ENCODE results near the gene CHRDL1.
"Not testable (repeated sequence)": the region's sequence is repeated elsewhere in the genome, so short reads cannot be mapped to it uniquely, and the experiment has no call there.

The CHRDL1 gene, protein sequence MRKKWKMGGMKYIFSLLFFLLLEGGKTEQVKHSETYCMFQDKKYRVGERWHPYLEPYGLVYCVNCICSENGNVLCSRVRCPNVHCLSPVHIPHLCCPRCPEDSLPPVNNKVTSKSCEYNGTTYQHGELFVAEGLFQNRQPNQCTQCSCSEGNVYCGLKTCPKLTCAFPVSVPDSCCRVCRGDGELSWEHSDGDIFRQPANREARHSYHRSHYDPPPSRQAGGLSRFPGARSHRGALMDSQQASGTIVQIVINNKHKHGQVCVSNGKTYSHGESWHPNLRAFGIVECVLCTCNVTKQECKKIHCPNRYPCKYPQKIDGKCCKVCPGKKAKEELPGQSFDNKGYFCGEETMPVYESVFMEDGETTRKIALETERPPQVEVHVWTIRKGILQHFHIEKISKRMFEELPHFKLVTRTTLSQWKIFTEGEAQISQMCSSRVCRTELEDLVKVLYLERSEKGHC

DNA sequence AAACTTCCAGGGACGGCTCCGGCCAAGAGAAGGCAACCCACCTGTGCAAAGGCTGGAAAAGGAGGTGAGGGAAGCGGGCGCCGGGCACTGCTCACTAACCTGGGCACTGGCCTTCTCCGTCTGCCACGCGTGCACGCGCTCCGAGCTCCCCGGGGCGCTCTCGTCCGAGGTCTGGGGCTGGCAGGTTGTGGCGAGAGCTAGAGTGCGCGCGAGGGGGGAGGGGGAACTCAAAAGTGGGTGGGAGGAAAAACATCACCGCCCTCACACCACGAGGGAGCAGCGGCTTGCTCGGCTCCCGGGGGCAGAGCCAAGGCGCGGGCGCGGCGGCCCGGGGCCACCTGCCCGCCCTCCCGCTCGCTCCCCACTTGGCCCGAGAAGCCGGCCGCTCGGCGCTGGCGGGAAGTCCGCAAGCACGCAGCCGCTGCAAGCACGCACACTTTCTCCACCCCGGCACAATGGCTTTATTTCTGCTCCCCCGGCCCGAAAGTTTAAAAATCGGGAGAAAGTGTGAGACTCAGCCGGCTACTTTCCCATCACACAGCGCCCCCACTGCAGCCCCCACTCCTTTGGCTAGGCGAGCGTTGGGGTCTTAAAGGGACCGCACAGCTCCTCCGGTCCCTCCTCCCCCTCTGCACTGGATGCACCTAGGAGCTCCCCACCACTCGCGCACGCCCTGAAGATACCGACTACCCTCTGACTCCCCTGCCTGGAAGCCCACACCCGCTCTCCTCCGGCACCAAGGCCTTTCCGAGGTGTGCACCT lies at the start of gene CHRDL1:
CHRDL1 (minus strand) TSS at position 173 of the 762 bp plus-strand sequence. CDS start 3,636 bp downstream, outside the sequence.
- no peak for DNase-seq (ENCODE audit: low spot score)

DNA sequence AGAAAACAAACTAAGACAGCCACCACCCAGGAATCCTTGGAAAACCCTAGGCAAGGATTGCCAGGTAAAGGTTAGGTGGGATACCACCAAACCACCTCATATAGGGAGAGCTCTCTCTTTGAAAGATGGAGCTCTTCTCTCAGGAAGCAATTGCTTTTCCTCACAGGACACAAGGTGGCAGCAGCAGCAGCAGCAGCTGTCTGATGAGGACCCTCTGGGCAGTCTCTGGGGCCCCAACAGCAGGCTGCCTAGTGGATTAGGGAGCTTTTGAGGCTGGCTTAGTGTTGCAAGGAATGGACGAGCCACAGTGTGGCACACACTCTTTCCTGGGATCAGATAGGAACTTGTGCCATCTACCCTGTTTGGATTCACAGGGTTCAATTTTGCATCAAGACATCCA lies 41.4 kb upstream of the CHRDL1 start:
- no peak for DNase-seq (ENCODE audit: low spot score)

DNA sequence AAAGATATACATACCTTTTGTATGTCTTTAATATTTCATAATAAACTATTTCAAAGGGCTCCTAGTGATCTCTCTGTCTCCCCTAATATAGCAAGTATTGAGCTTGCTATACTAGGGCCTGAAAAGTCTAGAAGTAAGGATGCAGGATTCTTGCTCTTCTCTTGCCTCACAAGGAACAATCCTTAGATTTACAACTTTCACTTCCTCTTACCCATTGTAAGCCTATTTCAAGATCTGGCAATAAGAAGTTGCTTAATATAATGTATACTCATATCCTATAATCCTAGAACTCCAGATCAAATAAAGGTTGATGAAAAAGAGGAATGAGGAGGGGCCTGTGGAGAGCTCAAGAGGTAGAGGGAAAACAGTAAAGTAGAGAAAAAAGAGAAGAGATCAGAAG lies 40.8 kb upstream of the CHRDL1 start:
- DNase-seq (ENCODE audit: low spot score), result no peak

DNA sequence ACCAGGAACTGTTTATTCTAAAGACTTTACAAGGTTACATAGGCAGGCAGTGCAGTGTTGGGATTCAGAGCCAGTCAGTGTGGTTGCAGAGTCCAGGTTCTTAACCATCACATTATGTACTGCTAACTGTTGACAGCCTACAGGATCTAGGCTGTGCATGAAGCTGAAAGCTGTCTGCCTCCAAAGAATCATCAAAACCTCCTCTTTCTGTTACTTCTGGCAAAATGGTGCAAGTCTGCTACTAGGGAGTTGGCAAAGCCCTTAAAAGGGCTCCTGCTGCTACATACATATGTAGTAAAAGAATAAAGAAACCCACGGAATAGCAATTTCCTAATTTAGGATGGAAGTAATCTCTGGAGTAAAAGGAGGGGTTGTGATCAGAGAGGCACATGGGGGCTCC lies 40.4 kb upstream of the CHRDL1 start:
- no peak for DNase-seq (ENCODE audit: low spot score)

DNA sequence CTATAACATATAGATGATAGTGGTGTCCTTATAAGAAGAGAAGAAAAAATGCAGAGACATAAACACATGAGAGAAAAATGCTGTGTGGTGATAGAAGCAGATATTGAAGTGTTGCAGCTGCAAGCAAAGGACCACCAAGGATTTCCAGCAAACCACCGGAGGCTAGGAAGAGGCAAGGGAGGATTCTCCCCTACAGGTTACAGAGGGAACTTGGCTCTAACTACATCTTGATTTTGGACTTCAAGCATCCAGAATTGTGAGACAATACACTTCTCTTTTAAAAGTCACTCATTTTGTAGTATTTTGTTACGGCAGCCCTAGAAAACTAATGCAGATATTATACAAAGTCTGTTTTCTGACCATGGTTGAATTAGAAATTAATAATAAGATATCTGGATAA lies 30.4 kb upstream of the CHRDL1 start:
- DNase-seq (ENCODE audit: low spot score), result no peak

DNA sequence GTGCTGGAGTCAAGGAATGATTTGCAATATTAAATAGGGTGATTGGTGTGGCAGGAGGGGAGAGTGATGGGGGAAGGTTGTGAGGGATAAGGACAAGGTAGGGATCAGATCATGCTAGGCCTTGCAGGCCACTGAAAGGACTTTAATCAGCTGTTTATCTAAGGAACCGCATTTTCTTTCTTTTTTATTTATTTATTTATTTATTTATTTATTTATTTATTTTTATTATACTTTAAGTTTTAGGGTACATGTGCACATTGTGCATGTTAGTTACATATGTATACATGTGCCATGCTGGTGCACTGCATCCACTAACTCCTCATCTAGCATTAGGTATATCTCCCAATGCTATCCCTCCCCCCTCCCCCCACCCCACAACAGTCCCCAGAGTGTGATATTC lies 20.9 kb upstream of the CHRDL1 start:
- DNase-seq (ENCODE audit: low spot score), result not testable (repeated sequence)

DNA sequence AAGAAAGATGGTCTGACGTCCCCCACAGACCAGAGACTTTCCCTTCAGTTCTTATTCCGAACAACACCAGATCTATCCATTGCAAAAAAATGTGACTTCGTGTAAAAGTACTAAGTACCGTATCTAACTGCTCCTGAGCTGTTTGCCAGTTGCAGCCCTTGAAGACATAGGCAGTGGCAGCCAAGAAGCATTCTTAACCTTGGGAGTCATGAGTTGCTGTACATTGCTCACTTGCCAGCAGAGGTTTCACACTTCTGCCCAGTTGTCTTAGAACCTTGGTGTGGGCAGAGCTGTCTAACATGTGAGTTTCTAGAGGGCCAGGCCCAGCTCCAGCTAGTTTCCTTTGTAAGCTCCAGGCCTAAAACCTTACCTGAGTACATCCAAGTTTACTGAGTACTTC lies 10.5 kb upstream of the CHRDL1 start:
- no peak for DNase-seq (ENCODE audit: low spot score)

DNA sequence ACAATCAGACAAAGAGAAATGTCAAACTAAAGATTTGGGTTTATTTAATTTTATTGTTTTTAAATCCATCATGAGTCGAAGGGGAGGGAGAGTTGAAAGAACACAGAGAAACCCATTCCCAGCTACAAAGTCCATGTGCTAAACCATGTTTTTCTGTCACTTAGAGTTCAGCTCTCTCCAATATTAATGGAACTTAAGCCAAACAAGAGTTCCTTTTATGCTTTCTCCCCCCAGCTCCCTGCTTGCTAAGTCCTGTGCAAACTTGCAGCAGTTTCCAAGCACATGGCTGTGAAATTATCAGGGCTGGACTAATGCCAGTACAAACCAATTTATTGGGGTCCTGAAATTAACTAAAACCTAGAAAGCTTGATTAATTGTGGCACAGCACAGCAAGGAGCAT lies 9.7 kb upstream of the CHRDL1 start:
- DNase-seq (ENCODE audit: low spot score), result no peak

DNA sequence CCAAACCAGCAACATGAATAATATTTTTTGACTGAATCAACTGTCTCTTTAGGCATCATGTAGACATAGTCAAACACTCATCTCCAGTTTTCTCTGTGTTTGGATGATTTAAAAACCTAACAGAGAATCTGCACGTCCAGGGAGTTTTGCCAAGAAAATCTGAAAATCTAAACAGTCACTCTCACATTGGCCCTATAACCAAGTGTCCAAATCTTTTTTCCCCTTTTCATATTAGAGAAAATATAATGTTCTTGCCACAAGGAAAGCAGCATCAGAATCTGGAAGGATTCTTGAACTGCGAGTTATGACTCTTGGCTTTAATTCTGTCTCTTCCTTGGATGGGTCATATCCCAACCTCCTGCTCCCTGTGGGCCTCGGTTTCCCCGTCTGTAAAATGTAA lies 8.8 kb upstream of the CHRDL1 start:
- no peak for DNase-seq (ENCODE audit: low spot score)

DNA sequence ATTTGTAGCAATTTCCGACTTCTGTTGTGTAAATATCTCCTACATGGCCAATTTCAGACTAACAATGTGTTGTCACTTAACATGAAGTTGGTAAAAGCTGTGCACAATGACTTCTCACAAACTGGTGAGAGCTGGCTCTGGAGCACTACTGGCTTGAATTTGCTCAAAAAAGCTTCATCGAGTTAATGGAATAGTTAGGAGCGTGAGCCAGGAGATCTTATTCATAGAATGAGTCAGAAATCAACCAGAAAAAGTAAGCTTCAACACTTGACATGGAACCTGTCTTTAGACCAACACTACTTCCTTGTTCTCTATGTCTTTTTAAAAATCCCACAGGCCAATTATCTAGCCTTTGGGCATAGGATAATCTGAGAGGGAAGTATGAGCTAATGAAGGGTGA lies 7.9 kb upstream of the CHRDL1 start:
- DNase-seq (ENCODE audit: low spot score), result no peak

DNA sequence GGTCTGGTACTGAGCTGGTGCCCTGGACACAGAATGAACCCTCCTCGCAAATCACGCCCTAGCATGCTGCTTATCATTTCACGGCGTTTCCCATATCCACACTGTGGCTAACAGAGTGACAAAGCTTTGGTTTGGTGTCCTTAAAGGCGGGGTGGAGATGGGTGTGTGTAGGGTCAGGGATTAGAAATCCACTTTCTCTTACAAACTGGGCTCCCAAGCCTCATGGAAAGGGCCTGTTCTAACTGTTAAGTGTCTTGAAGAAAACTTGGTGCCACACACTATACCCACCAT lies 735 bp upstream of the CHRDL1 start:
- DNase-seq (ENCODE audit: low spot score), result no peak

DNA sequence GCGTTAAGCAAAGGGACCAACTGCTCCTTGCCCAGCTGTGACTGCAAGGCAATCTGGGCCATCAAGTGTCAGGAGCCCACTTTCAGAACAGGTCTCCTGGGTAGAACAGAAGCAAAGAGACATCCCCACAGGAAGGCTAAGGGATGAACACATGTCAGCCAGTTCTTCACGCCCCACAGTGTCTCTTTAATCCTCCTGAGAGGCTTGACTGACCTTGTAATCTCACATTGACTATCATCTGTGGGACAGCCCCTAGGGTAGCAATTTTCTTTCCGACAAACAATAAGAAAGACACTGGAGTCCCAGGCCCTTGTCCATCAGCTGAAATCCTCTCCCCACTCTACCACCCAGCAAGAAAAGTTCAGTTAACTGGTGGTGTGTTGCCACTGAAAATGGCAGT lies 1.0 kb downstream of the CHRDL1 start:
- no peak for DNase-seq (ENCODE audit: low spot score)

DNA sequence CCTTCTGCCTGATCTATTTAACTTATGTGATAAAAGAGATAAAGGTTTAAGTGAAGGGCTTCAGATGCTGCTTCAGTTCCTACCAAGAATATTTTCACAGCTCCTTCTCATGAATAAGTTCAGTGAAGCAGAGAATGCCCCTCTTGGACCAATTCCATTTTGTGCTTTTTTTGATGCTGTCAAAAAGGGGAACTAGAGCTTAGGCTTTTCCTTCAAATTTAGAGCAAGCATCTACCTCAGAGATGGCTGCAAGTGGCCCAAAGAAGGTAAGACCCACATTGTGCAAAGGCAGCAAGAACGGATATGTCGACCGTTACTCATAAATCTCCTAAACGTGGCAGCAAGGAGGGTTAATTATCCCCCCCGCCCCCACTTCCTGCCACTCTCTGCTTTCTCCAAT lies 4.5 kb downstream of the CHRDL1 start:
- DNase-seq (ENCODE audit: low spot score), result no peak

DNA sequence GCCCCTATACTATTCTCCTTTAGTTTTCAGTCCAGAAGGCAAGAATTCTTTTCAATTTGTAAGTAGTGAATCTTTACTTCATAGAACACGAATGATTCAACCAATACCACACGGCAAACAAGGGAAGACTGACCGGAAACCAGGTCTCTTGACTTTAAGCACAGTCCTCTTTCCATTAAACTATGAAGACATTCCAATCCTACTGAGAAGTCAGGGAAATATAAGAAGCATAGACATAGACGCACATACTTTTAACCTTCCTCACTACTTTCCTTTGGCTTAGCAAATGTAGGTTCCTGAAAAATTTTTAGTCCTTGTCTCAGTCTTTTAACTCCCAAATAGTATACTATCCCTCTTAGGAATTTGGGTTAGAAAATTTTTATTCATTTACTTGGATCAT lies 9.1 kb downstream of the CHRDL1 start:
- DNase-seq (ENCODE audit: low spot score), result no peak

DNA sequence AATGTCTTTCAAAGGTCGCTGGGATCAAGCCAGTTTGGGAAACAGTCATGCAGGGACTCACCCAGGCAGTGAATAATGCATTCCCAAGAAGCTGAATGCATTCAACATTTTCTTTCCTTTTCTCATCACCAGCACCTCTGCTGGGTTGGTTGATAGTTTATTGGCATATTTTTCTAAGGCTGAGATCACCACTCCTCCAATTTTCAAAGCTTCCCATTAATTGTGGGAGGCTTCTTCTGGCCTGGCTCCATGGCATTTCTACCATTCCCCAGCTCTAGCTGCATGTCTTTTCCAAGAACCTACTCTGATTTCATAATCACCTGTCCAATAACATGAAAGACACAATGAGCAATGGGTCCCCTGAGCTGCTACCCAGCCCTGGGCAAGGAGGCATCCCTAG lies 35.8 kb downstream of the CHRDL1 start:
- DNase-seq (ENCODE audit: low spot score), result no peak

DNA sequence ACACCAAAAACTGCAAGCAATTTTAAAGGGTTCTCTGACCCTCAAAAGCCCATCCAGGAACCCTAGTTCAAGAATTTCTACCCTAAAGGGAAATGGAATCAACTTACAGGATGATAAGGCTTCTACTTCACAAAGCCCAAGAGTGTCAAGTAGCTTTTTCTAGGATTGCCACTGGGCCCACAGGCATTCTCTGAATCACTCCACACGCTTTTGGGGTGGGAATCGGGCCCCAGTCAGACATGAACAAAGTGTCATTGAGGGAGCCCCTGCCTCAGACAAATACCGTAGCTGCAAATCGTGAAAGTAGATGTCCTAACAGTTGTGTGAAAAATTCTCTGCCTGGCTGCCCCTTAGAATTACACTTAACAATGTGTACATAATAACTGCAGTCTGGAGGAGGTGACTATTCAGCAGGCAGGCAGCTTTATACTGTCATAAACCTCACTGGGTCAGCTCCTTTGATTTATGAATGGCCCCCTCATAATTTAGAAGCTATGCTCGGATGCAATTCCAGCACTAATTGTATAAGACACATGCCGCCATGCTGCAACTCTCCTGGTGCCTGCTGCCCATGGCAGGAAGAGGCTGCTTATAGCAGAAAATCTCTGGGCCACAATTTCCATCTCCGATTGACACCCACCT lies 36.7 kb downstream of the CHRDL1 start:
- DNase-seq (ENCODE audit: low spot score), result no peak

DNA sequence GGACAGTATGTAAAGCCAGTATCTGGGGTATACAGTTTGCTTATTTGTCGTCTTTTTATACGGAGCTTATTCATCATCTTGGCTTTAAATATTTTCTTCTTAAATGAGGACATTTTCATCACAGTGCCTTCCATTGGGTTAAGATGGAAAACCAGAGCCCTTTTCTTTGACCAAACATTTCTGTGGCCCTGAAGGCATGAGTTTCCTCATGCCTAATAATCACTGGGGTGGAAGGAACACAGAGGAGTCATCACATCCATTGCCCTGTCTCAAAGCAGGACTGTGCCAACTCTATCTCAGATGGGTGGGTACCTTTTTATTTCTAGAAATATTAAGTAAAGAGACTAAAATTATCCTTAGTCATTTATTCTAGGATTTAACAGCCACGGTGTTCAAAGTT lies 40.0 kb downstream of the CHRDL1 start:
- DNase-seq (ENCODE audit: low spot score), result no peak

DNA sequence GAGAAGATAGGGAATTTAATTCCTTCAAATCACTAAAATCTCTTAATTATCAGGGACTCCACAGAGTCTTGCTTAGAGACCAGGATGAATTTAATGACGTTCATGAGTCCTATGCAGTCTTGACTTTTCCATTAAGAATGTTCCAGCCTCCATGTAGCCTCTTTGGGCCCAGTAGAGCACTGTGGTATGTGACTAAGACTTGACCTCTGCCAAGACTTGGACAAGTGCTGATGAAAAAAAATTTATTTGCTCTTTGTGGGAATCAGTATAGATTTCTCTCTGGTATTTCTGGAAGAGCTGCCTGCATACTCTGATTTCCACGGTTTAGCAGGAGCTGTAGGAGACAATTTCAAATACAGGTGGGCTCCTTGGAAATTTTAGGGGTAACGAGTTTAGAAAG lies 40.6 kb downstream of the CHRDL1 start:
- DNase-seq (ENCODE audit: low spot score), result no peak

DNA sequence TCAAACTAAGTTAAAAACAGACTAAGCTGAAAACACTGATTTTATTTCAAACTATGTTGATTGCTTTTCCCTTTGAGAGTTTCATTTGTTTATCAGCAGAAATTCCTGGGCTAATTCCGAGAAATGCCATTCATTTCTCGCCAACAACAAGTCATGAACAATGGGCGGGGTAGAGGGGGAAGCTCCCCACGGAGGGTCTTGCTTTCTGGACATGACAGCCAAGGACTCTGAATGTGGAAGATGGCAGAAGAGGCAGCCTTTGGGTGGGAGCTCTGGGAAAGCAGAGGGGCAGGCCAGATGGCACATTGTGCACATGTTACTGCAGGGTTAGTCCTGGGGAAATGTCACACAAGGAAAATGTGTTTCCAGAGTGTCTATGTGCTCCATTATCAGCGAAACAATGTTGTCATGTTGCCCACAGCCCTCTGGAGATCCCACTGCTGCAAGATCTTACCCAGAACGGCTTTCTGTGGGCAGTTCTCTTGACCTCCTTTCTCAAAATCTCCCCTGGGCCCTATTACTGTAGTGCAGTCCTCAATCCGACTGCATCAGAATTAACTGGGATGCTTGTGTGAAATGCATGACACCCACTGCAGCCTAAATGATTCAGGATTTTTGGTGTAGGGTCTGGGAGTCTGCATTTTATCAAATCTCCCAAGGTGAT lies 45.0 kb downstream of the CHRDL1 start:
- DNase-seq (ENCODE audit: low spot score), result no peak

DNA sequence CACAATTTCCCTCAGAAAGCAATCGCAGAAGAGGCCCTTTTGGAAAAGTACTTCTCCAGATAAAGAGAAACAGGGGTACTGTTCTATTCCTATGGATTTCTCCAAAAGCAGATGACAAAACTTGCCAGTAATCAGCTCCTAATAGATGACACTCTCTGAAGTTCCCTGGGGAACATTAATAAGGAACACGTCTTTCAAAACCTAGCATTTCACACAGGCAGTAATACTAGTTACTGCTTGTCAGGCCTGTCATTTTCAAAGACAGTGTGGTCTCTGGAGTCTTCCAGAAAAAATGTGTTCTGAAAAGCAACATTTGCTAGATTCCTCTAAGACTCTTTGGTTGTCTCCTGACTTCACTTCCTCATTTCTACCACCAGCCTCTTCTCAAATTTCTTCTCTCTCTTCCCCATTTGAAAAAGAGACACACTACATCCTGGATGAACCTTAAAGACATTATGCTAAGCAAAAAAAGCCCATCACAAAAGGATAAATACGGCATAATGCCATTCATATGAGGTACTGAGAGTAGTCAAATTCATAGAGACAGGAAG lies 47.3 kb downstream of the CHRDL1 start:
- DNase-seq (ENCODE audit: low spot score), result no peak

DNA sequence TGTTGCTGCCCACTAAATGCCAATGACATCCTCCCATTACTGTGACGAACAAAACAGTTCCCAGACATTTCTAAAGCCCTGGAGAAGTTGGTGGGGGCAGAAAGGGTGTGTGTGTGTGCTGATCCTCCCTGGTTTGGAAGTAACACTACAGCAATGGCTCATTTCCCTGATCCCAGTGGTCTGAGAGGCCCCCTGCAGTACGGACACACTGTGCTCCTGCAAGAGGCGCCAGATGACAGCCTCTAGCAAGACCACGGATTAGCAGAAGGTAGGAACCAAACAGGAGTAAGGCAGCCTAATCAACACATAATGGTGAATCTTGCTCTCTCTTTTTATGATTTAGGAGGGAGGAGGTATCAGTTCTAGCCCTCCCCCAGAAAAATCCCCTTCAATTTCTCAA lies 49.6 kb downstream of the CHRDL1 start:
- DNase-seq (ENCODE audit: low spot score), result no peak

DNA sequence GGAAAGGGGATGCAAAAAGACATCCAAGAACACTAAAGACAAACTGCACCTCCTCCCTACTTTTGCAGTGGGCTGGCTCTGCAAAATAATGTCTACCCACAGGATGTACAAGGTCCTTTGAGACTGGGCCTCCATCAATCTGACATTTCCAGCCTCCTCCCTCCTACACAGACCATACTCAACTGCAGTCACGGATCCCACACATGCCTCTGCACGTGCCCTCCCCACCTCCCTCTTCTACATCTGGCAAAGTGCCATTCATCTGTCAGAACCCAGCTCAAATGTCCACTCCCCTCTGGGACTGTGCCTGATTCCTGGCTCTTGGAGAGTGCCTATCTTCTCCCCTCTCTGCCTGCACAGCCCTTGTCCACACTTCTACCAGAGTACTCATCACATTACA lies 50.3 kb downstream of the CHRDL1 start:
- DNase-seq (ENCODE audit: low spot score), result no peak
